ENCODE measurements around the gene HAUS8.
"Not testable (repeated sequence)": the region's sequence is repeated elsewhere in the genome, so short reads cannot be mapped to it uniquely, and the experiment has no call there.

HAUS8 gene

GRCh38 chr19:17075035-17075863, at the start of gene HAUS8, which contains the start of gene MYO9B:
Gene HAUS8, minus strand, starts transcription at chr19:17075452. Its CDS starts 30 bp downstream, at chr19:17075422.
Gene MYO9B, plus strand, starts transcription at chr19:17075777. Its CDS starts 25,941 bp downstream, at chr19:17101718.
- DNase-seq (ENCODE audit: low read depth in 2 of 2): peak; percentile 97 to 100

- DNase-seq (ENCODE audit: low read depth in 2 of 2): no peak
Observed at GRCh38 chr19:17124025-17124424, 48.8 kb upstream of the HAUS8 start.

- DNase-seq (ENCODE audit: low read depth in 2 of 2): no peak
Observed at GRCh38 chr19:17123041-17123440, 47.8 kb upstream of the HAUS8 start.

GRCh38 chr19:17121736-17122293, 46.6 kb upstream of the HAUS8 start:
- DNase-seq (ENCODE audit: low read depth in 2 of 2): no peak

GRCh38 chr19:17118957-17119356, 43.7 kb upstream of the HAUS8 start:
- no peak for DNase-seq (ENCODE audit: low read depth in 2 of 2)

GRCh38 chr19:17116996-17117702, 41.9 kb upstream of the HAUS8 start:
- no peak for DNase-seq (ENCODE audit: low read depth in 2 of 2)

GRCh38 chr19:17114414-17114831, 39.2 kb upstream of the HAUS8 start:
- no peak for DNase-seq (ENCODE audit: low read depth in 2 of 2)

GRCh38 chr19:17113127-17113785, 38.0 kb upstream of the HAUS8 start:
- no peak for DNase-seq (ENCODE audit: low read depth in 2 of 2)

GRCh38 chr19:17112700-17113099, 37.4 kb upstream of the HAUS8 start:
- DNase-seq (ENCODE audit: low read depth in 2 of 2): no peak

- no peak for DNase-seq (ENCODE audit: low read depth in 2 of 2)
Observed at GRCh38 chr19:17112271-17112670, 37.0 kb upstream of the HAUS8 start.

- no peak for DNase-seq (ENCODE audit: low read depth in 2 of 2)
Observed at GRCh38 chr19:17111766-17112165, 36.5 kb upstream of the HAUS8 start.

- DNase-seq (ENCODE audit: low read depth in 2 of 2): no peak
Observed at GRCh38 chr19:17110599-17110966, 35.3 kb upstream of the HAUS8 start.

- no peak for DNase-seq (ENCODE audit: low read depth in 2 of 2)
Observed at GRCh38 chr19:17109962-17110598, 34.8 kb upstream of the HAUS8 start.

- DNase-seq (ENCODE audit: low read depth in 2 of 2): no peak
Observed at GRCh38 chr19:17109300-17109699, 34.0 kb upstream of the HAUS8 start.

GRCh38 chr19:17108453-17108784, 33.2 kb upstream of the HAUS8 start:
- no peak for DNase-seq (ENCODE audit: low read depth in 2 of 2)

- DNase-seq (ENCODE audit: low read depth in 2 of 2): no peak
Observed at GRCh38 chr19:17107546-17108452, 32.5 kb upstream of the HAUS8 start.

GRCh38 chr19:17106964-17107363, 31.7 kb upstream of the HAUS8 start:
- DNase-seq (ENCODE audit: low read depth in 2 of 2): not testable (repeated sequence)

GRCh38 chr19:17105556-17105955, 30.3 kb upstream of the HAUS8 start:
- no peak for DNase-seq (ENCODE audit: low read depth in 2 of 2)

GRCh38 chr19:17104679-17105078, 29.4 kb upstream of the HAUS8 start:
- no peak for DNase-seq (ENCODE audit: low read depth in 2 of 2)

GRCh38 chr19:17103177-17103576, 27.9 kb upstream of the HAUS8 start:
- no peak for DNase-seq (ENCODE audit: low read depth in 2 of 2)

Data from stimulated activated CD4-positive, alpha-beta T cell treated with anti-CD3 and anti-CD28 coated beads, Interleukin-1b, Interleukin-23, amount 100 ng/mL, for 1 hour (primary cell).